SK-N-MC (cell line): ENCODE results near the gene SLC35F1.

ENCODE experiments used
- EZH2 ChIP-seq: fragments of 200-600 bp; sonication (generic); IDR thresholded peaks from one replicate; pipeline ENCODE4 v1.6.1; 2017; ENCODE audit warnings: antibody characterized with exemption
- POLR2AphosphoS5 ChIP-seq: IDR thresholded peaks from 2 replicates; pipeline ENCODE4 v1.6.1; 2012; ENCODE audit warnings: mild to moderate bottlenecking, low read depth, low read length, borderline replicate concordance

DNA sequence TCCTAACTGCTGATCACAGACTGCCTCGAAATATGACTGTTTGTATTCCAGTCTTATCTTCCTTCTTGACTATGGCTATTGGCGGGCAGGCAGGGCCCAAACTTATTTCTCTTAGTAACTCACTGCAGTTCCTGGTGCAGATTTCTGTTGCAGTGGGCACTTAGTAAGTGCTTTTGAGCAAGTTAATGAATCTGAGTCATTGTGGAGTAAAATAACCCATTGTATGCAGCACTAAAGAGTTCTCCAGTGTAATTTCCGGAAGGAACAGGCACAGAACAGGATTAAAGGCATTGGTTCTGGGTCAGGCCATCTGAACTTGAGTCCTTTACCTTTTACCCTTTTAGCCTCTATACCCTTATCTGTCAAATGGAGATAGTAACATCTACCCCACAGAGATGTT lies 23.6 kb downstream of the SLC35F1 start:
- TF ChIP-seq POLR2AphosphoS5: no peak
- no peak for TF ChIP-seq EZH2
